ENCODE measurements around the gene SIGLEC1. TPM values are rescaled to one million over a fixed set of nuclear protein-coding genes. Genes with fewer than 3 reads are reported as not detected.

The SIGLEC1 gene
- total RNA-seq, 1 experiment from 2014 or later, result not detected

- peak; percentile 65 for DNase-seq (ENCODE audit: low read depth)
These were observed 32.6 kb upstream of the SIGLEC1 start for GRCh38 chr20:3744806-3745685.

- DNase-seq (ENCODE audit: low read depth), result no peak
These were observed 31.6 kb upstream of the SIGLEC1 start for GRCh38 chr20:3744037-3744436.

GRCh38 chr20:3743251-3743650, 30.9 kb upstream of the SIGLEC1 start:
- no peak for DNase-seq (ENCODE audit: low read depth)

- no peak for DNase-seq (ENCODE audit: low read depth)
These were observed 29.5 kb upstream of the SIGLEC1 start for GRCh38 chr20:3741836-3742458.

- no peak for DNase-seq (ENCODE audit: low read depth)
These were observed 28.4 kb upstream of the SIGLEC1 start for GRCh38 chr20:3740615-3741301.

- DNase-seq (ENCODE audit: low read depth), result no peak
These were observed 27.6 kb upstream of the SIGLEC1 start for GRCh38 chr20:3739926-3740451.

GRCh38 chr20:3739054-3739925, 26.9 kb upstream of the SIGLEC1 start:
- DNase-seq (ENCODE audit: low read depth), result no peak

- no peak for DNase-seq (ENCODE audit: low read depth)
These were observed 26.0 kb upstream of the SIGLEC1 start for GRCh38 chr20:3738111-3739053.

- DNase-seq (ENCODE audit: low read depth), result no peak
These were observed 23.4 kb upstream of the SIGLEC1 start for GRCh38 chr20:3735768-3736167.

GRCh38 chr20:3734111-3734843, 21.9 kb upstream of the SIGLEC1 start:
- DNase-seq (ENCODE audit: low read depth), result no peak

- no peak for DNase-seq (ENCODE audit: low read depth)
These were observed 21.0 kb upstream of the SIGLEC1 start for GRCh38 chr20:3733119-3733995.

- no peak for DNase-seq (ENCODE audit: low read depth)
These were observed 20.1 kb upstream of the SIGLEC1 start, which contains the start of gene HSPA12B for GRCh38 chr20:3732327-3733118. HSPA12B (plus strand) TSS chr20:3732685; CDS start chr20:3738675, 5,990 bp downstream.

- DNase-seq (ENCODE audit: low read depth), result no peak
These were observed 19.5 kb upstream of the SIGLEC1 start for GRCh38 chr20:3731944-3732326.

- DNase-seq (ENCODE audit: low read depth), result no peak
These were observed 18.6 kb upstream of the SIGLEC1 start for GRCh38 chr20:3730803-3731672.

- DNase-seq (ENCODE audit: low read depth), result peak; percentile 27
These were observed 17.6 kb upstream of the SIGLEC1 start for GRCh38 chr20:3729811-3730540.

- DNase-seq (ENCODE audit: low read depth), result no peak
These were observed 17.0 kb upstream of the SIGLEC1 start for GRCh38 chr20:3729378-3729777.
